HG02759 (cell line): ENCODE results near the gene SEL1L2.
A peak's percentile ranks its signal among the peaks of the same experiment; 100 is the strongest.
"Not testable (repeated sequence)": the region's sequence is repeated elsewhere in the genome, so short reads cannot be mapped to it uniquely, and the experiment has no call there.

Experiments
- ATAC-seq: cut with Tn5 transposase; IDR thresholded peaks from one replicate; pipeline ENCODE4 v1.9.1; 2021; ENCODE audit warnings: mild to moderate bottlenecking, moderate library complexity; ENCODE audit not compliant: unreplicated experiment

SEL1L2 gene

GRCh38 chr20:13990465-13990864, at the start of gene SEL1L2:
Gene SEL1L2 (minus strand): TSS chr20:13990614. CDS start chr20:13990534, 80 bp downstream.
- ATAC-seq = no peak

DNA sequence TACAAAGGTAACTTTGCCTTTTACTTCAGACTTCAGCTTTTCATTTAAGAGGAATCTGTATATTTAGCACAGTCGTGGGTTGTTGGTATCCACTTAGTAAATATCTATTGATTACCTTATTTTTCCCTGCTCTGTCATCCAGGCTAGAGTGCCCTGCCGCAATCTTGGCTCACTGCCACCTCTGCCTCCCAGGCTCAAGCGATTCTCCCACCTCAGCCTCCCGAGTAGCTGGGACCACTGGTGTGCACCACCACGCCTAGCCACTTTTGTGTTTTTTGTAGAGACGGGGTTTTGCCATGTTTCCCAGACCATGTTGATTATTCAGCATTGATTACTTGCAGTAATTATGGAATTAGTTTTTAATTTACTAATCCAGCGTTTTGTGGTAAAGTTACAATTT, 46.2 kb upstream of the SEL1L2 start:
- no peak for ATAC-seq

DNA sequence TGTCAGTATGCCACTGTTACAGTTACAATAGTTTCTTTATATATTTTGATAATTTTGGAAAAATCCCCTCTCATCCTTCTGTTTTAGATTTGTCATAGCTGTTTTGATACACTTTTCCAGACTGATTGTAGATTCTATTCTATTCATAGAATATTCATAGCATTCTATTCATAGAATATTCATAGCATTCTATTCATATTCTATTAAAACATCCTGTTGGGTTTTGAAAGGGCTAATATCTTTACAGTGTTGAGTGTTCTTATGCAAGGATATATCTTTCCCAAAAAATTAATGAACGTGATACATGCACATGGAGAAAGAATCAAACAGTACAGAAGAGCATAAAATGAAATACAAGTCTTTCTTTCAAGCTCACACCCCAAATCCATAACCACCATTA, 42.9 kb upstream of the SEL1L2 start:
- no peak for ATAC-seq

DNA sequence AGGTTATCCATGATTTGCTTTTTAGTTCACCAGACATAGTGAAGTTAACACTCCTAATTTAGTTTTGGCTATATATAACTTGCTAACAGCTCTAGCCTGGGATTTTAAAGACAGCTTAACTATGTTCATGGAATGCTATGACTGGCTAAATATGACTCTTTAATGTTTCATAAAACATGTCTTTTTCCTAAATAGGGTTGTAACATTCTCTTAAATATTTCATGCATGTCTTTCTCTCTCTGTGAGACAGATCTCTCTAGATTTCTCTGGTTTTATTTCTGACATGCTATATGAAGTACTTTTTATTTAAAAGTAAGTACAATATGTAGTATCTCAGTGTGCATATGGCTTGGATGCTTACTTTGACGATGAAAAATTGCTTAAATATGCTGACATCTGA, 40.6 kb upstream of the SEL1L2 start:
- ATAC-seq = no peak

GRCh38 chr20:14012671-14013070, 22.3 kb upstream of the SEL1L2 start:
- no peak for ATAC-seq

- ATAC-seq = no peak
These were observed 18.8 kb upstream of the SEL1L2 start for GRCh38 chr20:14009208-14009607.

DNA sequence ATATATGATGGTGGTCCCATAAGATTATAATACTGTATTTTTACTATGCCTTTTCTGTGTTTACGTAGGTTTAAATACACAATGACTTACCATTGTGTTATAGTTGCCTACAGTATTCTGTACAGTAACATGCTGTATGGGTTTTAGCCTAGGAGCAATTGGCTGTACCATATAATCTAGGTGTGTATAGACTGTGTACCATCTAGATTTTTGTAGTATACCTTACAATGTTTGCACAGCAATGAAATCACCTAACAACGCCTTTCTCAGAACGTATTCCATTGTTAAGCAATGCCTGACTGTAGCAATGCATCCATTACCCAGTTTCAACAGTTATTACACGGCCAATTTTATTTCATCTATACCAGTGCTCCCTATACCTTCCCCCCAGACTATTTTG, 15.6 kb upstream of the SEL1L2 start:
- no peak for ATAC-seq

DNA sequence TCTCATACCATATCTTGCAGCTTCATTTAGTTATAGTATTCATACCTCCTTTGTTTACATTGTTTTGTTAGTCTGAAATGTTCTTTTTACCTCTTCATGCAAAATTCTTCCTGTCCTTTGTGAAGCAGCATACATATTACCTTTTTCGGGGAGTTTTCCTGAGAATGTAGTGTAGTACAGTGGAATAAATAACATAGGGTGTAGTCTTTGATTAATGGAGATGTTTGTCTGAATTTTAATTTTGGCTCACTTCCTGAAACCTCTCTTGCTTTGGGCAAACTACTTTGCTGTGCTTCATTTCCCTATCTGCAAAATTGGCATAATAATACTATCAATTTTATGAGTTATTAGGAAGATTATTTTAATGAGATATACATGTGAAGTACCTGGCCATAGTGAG, 10.5 kb upstream of the SEL1L2 start:
- no peak for ATAC-seq

GRCh38 chr20:13996265-13996664, 5.9 kb upstream of the SEL1L2 start:
- ATAC-seq = no peak

GRCh38 chr20:13995841-13996240, 5.4 kb upstream of the SEL1L2 start:
- ATAC-seq = peak; percentile 32

GRCh38 chr20:13995086-13995665, 4.8 kb upstream of the SEL1L2 start, which contains the start of gene MACROD2:
Gene MACROD2 (plus strand): TSS chr20:13995516.
- peak; percentile 69 for ATAC-seq

DNA sequence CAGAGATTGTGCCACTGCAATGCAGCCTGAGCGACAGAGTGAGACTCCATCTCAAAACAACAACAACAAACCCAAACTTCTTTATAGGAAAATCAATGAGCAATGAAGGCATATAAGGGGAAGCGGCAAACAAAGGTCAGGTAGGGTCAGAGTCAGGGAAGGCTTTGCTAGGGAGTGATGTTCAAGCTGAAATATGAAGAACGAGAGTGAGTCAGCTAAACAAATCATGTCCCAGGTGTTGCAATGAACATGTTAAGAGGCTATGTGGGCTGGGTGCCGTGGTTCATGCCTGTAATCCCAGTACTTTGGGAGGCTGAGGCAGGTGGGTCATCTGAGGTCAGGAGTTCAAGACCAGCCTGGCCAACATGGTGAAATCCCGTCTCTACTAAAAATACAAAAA, 1.5 kb upstream of the SEL1L2 start:
- ATAC-seq = not testable (repeated sequence)

- ATAC-seq = no peak
These were observed 897 bp upstream of the SEL1L2 start for GRCh38 chr20:13991311-13991710.

DNA sequence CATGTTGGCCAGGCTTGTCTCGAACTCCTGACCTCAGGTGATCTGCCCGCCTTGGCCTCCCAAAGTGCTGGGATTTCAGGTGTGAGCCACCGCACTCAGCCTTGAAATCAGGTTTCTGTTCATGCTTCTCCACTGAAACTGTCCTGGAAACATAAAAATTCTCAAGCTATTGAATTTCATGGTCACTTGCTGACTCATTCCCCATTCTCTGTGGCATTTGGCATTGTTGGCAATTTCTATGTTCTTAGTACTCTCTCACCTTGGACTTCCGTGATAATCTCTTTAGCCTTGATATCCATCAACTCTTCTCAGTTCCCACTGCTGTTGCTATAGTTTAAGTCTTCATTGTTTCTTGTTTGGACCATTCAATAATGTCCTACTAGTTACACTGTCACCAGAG, 6.2 kb downstream of the SEL1L2 start:
- ATAC-seq = no peak

GRCh38 chr20:13960525-13960924, 29.9 kb downstream of the SEL1L2 start:
- no peak for ATAC-seq

DNA sequence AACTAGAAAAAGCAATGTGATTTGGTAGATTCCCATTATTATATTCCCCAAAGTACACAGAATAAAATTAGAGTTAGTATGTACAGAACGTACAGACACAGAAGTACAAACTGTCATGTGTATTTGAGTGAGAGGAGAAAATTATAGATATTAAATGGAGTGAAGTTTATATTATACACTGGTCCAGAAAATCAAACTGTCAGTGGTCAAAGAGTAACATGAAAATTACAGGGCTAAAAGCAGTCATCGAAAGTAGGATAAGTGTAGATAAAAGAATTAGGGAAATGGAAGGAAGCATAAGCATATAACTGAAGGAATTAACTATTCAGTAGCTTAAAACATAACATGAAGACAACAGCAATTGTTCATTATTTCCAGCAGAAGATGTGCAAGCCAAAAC, 30.3 kb downstream of the SEL1L2 start:
- ATAC-seq = no peak

GRCh38 chr20:13953227-13953626, 37.2 kb downstream of the SEL1L2 start:
- no peak for ATAC-seq

DNA sequence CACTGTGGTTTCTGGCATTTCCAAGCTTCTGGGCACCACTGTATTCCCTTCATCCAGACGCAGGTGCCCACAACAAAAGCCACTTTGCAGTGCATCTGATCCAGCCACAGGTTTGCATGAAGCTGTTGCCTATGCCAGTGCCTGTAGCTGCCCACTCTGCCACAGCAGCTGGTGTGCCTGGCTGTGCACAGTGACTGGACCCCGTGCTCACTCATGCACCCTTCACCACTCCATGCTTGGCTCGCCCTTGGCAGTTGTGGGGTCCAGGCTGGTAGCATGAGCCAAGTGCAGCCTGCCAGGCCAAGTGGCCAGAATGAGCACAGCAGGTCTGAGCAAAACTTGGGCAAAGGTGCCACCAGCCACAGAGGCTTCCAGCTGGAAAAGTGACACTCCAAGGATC, 42.7 kb downstream of the SEL1L2 start:
- ATAC-seq = no peak

GRCh38 chr20:13941031-13941430, 49.4 kb downstream of the SEL1L2 start:
- no peak for ATAC-seq

- ATAC-seq = no peak
These were observed 53.4 kb downstream of the SEL1L2 start for GRCh38 chr20:13936781-13937576.

GRCh38 chr20:13934992-13935894, 55.2 kb downstream of the SEL1L2 start:
- ATAC-seq = no peak

DNA sequence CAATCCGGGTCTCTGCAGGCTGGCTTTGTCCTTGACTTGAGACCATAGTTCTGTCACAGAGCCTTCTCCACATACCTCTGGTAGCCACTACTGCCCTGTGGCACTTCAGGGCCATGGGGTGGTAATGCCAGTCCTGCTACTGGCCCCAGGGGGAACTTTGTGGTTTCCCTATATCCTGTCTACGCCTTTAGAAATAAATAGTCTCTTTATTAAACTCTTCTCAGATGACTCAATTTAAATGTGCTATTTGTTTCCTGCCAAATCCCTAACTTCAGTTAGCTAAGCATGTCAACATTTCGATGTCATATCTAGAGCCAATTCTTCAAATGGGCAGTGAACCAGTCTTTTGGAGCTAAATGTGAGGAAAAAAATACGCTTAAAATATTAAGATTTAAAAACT, 60.1 kb downstream of the SEL1L2 start:
- ATAC-seq = peak; percentile 71
